Right lobe of liver (tissue), 6 donors: ENCODE measurements around the gene GABPB2. TPM values are rescaled to one million over a fixed set of nuclear protein-coding genes. Genes with fewer than 3 reads are reported as not detected.

Experiments used
- ATAC-seq, 4 donors: fragments of 200-7000 bp; cut with Tn5 transposase; one replicate each; pipeline ENCODE4 v1.9.1; 2020; ENCODE audit warnings: mild to moderate bottlenecking in 4 of 4, moderate library complexity in 4 of 4
- DNase-seq, 3 donors: peaks; one replicate each; pipeline ENCODE4 v3.0.0-alpha.2; 2020
- H3K27ac ChIP-seq, 3 donors: fragments of 200-600 bp; one replicate each; pipeline ENCODE4 v1.8.0; 2022
- H3K27me3 ChIP-seq, 2 donors: fragments of 200-600 bp; one replicate each; pipeline ENCODE4 v1.8.0; 2022
- H3K36me3 ChIP-seq, 4 donors: fragments of 200-600 bp; sonication (generic) in 1 of 4; one replicate each; pipeline versions ENCODE4 v1.5.1 to v1.8.0; 2017 to 2022; ENCODE audit warnings: control low read depth in 1 of 4
- H3K4me1 ChIP-seq, 4 donors: fragments of 200-600 bp; sonication (generic) in 1 of 4; one replicate each; pipeline versions ENCODE4 v1.5.1 to v1.8.0; 2017 to 2022; ENCODE audit warnings: control low read depth in 1 of 4
- H3K4me3 ChIP-seq, 3 donors: fragments of 200-600 bp; one replicate each; pipeline ENCODE4 v1.8.0; 2022
- H3K9me3 ChIP-seq, 4 donors: fragments of 200-600 bp; sonication (generic) in 1 of 4; one replicate each; pipeline versions ENCODE4 v1.5.1 to v1.8.0; 2017 to 2022; ENCODE audit warnings: control low read depth in 1 of 4
- POLR2A ChIP-seq: fragments of 450-650 bp; IDR thresholded peaks from one replicate; pipeline ENCODE4 v1.6.1; 2017; ENCODE audit warnings: antibody characterized with exemption, mild to moderate bottlenecking
- WGBS: methylation state at CpG from one replicate; pipeline ENCODE4 v1.1.6; 2018; ENCODE audit warnings: low coverage, low lambda C conversion rate; ENCODE audit not compliant: insufficient coverage; ENCODE audit errors: missing lambda C conversion rate; 5-methylcytosine and 5-hydroxymethylcytosine counted together
- intact Hi-C, 2 donors: fragments of 100-400 bp; cut with DNase I; formaldehyde crosslinking; loops; one replicate each; pipeline versions ENCODE4 v1.11.2 to v1.14.1; 2022
- total RNA-seq, 6 experiments: library from RNA; depleted of rRNA in 2 of 6; stranded (reverse); fragments of >200 nt in 2 of 6; fragmentation: NEBNext Ultra II Directional in 3 of 6; extraction: Animal tissue kit (Norgen Biotek cat#: 25700) in 3 of 6; gene quantifications; one replicate each; pipeline versions ENCODE4 v1.1.0 to v1.2.4, GENCODE V29; 2016 to 2023
- TF ChIP-seq, protein P1 (sequence below), 4 donors: fragments of 200-600 bp in 3 of 4; fragments of 450-650 bp in 1 of 4; IDR thresholded peaks; one replicate each; pipeline versions ENCODE4 v1.5.1 to v1.8.0; 2016 to 2022; ENCODE audit warnings: antibody characterized with exemption in 4 of 4, mild to moderate bottlenecking in 2 of 4
- donor health status: DM: no; HTN: yes; CAD: no.
- donor health status: DM: no; HTN: no; CAD: no.
- donor health status: DM: no; HTN: no; CAD: no.
- donor health status: DM: no; HTN: yes; CAD: no.
- donor health status: DM: no; HTN: yes; CAD: no.

Gene GABPB2
- total RNA-seq, 6 experiments from 2014 or later, result 2.0 to 6.5 (median 5.0) TPM

DNA sequence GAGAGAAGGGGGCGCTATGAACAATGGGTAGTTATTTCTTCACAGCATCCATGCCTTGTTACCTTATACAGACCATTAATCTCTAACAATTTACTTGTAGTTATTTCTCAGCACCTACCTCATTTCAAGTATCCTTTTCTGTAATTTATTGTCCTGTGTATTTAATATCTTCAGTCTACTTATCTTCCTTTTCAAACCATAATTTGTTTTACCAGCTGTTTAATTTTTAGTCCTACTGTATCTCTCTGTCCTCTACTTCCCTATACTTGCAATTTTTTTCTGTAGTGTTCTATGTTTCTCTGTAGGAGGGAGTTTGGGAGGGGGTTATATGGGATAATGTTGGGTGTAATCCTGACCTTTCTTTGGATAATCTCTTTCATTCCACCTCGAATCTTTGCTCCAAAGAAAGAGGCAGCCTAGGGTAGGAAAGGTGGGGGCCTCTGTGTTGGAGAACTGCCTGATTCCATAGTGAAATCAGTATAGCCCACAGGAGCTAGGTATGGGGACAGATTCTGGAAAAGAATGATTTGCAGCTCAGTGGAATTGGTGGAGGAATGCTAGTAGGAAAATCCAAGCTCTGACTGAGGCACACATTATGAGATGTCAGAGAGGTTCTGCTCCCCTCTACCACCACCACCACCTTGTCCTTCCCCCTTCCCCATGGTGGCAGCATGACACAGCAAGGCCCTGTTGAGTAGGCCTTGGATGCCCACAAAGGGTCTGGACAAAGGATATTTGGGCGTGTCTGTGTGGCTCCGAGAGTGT lies 9.7 kb upstream of the GABPB2 start:
- ATAC-seq (no peak), DNase-seq (no peak)
- intact Hi-C loops, result no loop called here
- no peaks in the 10 kb centered on the region for H3K9me3 ChIP-seq
- peak overlapping the region in 2 of 3 donors; percentile 78 to 92 for H3K4me3 ChIP-seq
- H3K27ac ChIP-seq, result no peak overlapping the region
- WGBS, result 70% methylated on average over 4 of the region's 4 CpGs
- no peaks in the 10 kb centered on the region for H3K27me3 ChIP-seq
- peaks cover 0 to 26% (median 10%) of the 10 kb centered on the region in 4 donors for H3K4me1 ChIP-seq
- peaks cover 0 to under 1% (median 0%) of the 10 kb centered on the region in 4 donors for H3K36me3 ChIP-seq
- TF ChIP-seq POLR2A, result no peak
- TF ChIP-seq, protein P1, sequence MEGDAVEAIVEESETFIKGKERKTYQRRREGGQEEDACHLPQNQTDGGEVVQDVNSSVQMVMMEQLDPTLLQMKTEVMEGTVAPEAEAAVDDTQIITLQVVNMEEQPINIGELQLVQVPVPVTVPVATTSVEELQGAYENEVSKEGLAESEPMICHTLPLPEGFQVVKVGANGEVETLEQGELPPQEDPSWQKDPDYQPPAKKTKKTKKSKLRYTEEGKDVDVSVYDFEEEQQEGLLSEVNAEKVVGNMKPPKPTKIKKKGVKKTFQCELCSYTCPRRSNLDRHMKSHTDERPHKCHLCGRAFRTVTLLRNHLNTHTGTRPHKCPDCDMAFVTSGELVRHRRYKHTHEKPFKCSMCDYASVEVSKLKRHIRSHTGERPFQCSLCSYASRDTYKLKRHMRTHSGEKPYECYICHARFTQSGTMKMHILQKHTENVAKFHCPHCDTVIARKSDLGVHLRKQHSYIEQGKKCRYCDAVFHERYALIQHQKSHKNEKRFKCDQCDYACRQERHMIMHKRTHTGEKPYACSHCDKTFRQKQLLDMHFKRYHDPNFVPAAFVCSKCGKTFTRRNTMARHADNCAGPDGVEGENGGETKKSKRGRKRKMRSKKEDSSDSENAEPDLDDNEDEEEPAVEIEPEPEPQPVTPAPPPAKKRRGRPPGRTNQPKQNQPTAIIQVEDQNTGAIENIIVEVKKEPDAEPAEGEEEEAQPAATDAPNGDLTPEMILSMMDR (IDR thresholded peaks at IDR 0.05), result no peak

DNA sequence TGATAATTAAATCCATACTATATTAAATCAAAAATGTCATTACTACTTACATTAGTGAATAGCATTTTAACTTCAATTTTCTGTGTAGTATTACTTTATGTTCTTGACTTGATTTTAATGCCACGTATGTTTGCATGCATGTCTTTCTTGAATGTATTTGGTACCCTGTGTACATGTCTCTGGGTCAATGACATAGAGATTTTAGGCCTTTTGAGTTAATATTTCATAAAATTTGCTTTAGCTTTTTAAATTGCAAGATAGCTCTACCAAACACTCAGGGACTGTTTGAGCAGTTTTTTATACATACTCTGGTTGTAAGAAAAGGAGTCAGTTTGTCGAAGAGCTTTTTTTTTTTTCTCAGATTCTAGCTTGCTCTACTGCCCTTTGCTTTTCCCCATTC lies 8.9 kb upstream of the GABPB2 start:
- intact Hi-C loops, result no loop called here
- TF ChIP-seq, protein P1 (IDR thresholded peaks at IDR 0.05), result no peak
- TF ChIP-seq POLR2A, result no peak
- H3K27me3 ChIP-seq, result no peaks in the 10 kb centered on the region
- no peak overlapping the region for H3K27ac ChIP-seq
- no peak overlapping the region for H3K4me3 ChIP-seq
- DNase-seq (no peak), ATAC-seq (no peak)
- H3K36me3 ChIP-seq, result no peaks in the 10 kb centered on the region
- WGBS, result 25% methylated on average over 2 of the region's 2 CpGs
- H3K9me3 ChIP-seq, result no peaks in the 10 kb centered on the region
- H3K4me1 ChIP-seq, result peaks cover 0 to 23% (median 9%) of the 10 kb centered on the region in 4 donors

DNA sequence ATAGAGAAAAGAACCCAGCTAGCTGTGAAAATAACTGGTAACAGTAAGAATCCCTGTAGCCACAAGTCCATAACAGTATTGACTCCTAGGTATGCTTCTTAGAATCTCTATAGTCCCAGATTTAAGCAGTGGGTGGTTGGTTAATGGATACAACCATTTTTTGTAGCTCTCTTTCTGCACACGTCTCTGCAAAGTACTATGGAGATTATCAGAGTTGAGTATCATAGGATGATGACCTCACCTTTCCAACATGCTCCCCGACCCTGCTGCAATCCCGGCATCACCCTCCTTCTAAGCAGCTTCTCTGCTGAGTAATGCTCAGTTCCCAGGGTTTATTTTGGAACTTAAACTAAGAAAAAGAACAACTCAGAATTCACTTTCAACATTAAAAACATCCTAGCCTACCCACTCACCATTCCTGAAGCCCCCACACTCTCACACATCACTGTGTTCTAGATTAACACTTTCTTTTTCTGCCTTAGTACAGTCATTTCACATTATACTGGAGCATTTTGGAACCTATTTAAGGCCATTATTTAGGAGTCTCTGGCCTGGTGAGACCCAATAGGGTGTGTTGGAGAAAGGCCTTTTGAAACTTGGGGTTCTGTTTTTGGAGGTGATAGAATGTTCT lies 7.7 kb upstream of the GABPB2 start:
- H3K27ac ChIP-seq, result no peak overlapping the region
- TF ChIP-seq POLR2A, result no peak
- TF ChIP-seq, protein P1 (IDR thresholded peaks at IDR 0.05), result no peak
- ATAC-seq (peak in 1 of 4 donors; percentile 51), DNase-seq (peak in 1 of 3 donors; percentile 44)
- H3K36me3 ChIP-seq, result no peaks in the 10 kb centered on the region
- no peak overlapping the region for H3K4me3 ChIP-seq
- H3K27me3 ChIP-seq, result no peaks in the 10 kb centered on the region
- H3K9me3 ChIP-seq, result no peaks in the 10 kb centered on the region
- peaks cover 0 to 23% (median 6%) of the 10 kb centered on the region in 4 donors for H3K4me1 ChIP-seq
- intact Hi-C loops, result no loop called here
- 22% methylated on average over 3 of the region's 3 CpGs for WGBS

DNA sequence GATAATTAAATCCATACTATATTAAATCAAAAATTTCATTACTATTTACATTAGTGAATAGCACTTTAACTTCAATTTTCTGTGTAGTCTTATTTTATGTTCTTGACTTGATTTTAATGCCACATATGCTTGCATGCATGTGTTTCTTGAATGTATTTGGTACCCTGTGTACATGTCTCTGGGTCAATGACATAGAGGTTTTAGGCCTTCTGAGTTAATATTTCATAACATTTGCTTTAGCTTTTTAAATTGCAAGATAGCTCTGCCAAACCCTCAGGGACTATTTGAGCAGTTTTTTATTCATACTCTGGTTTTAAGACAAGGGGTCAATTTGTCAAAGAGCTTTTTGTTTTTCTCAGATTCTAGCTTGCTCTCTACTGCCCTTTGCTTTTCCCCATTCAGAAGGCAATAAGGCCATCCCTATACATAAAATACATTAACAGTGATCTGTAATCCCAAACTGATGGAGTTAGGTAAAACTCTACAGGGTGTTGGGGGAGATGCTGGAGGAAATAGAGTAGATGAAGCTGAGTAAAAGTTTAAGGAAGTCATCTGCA lies 5.4 kb upstream of the GABPB2 start:
- intact Hi-C loops, result no loop called here
- H3K4me1 ChIP-seq, result peaks cover 0 to 18% (median 6%) of the 10 kb centered on the region in 4 donors
- peak overlapping the region in 1 of 3 donors; percentile 27 for H3K27ac ChIP-seq
- no peaks in the 10 kb centered on the region for H3K36me3 ChIP-seq
- no peak overlapping the region for H3K4me3 ChIP-seq
- no peak for TF ChIP-seq POLR2A
- TF ChIP-seq, protein P1 (IDR thresholded peaks at IDR 0.05), result no peak
- no peaks in the 10 kb centered on the region for H3K27me3 ChIP-seq
- no peaks in the 10 kb centered on the region for H3K9me3 ChIP-seq
- DNase-seq (no peak), ATAC-seq (peak; percentile 51 to 66 (median 64))
